Measurements from ENCODE around the gene ASCL2.

The ASCL2 gene

DNA sequence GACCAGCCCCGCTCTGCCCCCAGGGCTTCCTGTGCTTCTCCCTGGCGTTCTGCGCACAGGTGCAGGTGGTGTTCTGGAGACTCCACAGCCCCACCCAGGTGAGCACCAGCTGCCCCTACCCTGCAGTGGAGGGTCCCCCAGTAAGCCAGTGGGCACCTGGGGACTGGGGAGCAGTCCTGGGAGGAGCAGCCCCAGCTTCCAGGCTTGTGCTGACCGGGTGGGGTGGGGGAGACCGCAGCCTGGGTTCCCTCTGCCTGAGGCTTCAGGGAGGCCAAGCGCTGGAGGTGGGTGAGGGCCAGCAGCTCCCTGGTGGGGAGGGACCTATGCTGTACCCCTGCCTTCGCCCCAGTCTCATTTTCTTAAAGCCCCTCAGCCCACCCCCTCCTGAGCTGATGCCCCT lies 38.3 kb upstream of the ASCL2 start:
- no peak for DNase-seq

DNA sequence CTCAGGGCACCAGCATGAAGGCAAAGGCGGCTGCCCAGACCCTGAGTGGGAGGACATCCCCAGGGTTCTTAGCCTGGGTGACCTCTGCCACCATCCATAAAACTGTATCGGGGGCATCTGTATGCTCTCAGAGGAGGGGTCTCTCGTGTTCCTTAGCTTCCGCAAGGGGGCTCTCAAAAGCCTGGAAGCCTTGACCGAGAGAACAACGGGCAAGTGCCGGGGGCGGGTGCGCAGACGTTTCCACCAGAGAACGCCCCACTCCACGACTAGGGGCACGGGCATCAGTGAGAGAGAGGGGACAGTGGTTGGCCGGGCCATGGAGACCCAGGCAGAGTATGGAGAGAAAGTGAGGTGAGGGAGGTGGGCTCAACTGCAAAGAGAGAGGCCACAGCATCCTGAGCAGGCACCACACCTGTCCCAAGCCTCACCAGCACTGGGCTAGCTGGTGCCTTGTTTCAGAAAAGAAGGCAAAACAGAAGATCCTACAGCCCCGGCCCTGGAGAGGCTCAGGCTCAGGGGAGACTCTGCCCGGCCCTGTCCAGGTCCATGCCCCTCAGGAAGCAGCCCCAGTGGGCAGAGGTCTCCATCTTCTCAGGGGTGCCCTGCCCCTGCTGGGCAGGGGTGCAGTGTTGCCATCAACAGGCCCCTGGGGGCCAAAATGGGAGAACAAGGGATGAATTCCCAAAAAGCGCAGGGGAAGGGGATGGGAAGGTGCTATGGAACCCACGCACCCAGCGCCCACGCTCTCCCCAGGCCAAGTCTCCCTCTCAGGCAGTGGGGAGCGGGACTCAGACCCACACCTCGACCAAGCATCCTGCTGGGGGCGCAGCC lies 37.3 kb upstream of the ASCL2 start:
- no peak for DNase-seq

- no peak for DNase-seq
Observed at GRCh38 chr11:2306877-2307500, 36.6 kb upstream of the ASCL2 start.

DNA sequence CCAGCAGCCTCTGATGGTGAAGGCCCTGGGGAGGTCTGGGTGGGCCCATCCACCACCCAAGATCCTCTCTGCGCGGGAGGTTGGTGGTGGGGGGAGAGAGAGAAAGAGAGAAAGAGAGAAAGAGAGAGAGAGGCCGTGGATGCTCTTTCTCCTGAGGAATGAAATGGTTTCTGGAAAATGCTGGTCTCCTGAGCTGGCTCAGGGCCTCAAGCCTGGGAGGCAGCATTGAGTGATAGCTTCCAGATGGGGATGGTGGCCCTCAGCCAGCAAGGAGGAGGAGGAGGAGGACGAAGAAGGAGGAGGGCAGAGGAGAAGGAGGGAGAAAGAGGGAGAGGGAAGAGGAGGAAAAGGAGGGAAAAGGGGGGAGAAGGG lies 36.0 kb upstream of the ASCL2 start:
- DNase-seq: no peak

DNA sequence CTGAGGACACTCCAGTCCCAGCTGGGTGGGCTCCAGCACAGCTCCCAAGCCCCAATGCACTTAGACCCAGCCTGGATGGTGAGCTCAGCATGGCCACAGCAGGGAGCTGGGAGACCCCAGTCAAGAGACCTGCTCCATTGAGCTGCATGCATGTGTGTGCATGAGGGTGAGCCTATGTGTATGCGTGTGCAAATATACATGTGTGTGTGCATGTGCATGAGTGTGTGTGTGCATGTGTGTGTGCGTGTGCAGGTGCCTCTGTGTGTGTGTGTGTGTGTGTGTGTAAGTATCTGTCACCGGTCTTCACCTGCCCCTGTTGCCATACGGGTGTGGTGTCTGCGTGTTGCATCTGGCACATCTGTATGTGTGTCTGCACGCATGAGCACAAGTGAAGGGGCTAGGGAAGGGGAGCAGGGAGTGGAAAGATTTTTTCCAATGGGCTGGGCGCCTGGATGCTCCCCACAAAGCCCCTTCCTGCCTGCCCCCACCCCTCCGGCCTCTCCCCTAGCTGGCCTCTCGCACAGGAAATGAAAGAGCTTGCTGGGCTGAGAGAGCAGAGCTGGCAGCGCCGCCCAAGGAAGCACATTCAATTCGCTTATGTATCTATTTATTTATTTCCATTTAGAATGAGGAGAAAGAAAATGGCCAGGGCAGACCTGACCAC lies 35.5 kb upstream of the ASCL2 start:
- no peak for DNase-seq

DNA sequence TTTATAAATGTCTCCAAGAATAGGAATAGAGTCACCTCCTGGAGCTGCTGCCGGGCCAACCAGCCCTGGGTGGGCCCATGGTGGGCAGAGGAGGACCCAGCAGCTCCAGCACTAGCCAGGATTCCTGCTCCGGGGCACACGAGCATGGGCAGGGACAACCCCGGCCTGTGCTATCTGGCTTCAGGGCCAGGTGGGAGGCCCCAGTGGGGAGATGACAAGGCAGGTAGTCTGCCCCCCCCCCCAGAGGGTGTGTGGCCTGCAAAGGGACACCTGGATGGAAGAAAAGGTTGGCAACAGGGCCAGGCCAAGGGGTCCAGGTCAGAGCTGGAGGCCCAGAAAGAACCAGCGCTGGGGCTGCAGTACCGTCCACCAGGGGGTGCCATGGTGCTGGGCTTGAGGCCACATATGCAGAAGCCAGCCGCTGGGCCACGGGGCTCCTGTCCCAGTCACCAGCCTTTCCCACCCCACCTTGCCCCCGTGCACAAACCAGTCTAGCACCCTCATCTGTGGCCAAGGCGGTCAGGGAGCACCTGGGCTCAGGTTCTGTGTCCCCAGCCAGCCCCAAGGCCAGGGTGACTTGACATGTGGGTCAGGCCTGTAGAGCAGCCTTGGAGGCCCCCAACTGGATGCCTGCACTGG lies 34.9 kb upstream of the ASCL2 start:
- no peak for DNase-seq

GRCh38 chr11:2304506-2305139 lies 34.2 kb upstream of the ASCL2 start:
- no peak for DNase-seq

DNA sequence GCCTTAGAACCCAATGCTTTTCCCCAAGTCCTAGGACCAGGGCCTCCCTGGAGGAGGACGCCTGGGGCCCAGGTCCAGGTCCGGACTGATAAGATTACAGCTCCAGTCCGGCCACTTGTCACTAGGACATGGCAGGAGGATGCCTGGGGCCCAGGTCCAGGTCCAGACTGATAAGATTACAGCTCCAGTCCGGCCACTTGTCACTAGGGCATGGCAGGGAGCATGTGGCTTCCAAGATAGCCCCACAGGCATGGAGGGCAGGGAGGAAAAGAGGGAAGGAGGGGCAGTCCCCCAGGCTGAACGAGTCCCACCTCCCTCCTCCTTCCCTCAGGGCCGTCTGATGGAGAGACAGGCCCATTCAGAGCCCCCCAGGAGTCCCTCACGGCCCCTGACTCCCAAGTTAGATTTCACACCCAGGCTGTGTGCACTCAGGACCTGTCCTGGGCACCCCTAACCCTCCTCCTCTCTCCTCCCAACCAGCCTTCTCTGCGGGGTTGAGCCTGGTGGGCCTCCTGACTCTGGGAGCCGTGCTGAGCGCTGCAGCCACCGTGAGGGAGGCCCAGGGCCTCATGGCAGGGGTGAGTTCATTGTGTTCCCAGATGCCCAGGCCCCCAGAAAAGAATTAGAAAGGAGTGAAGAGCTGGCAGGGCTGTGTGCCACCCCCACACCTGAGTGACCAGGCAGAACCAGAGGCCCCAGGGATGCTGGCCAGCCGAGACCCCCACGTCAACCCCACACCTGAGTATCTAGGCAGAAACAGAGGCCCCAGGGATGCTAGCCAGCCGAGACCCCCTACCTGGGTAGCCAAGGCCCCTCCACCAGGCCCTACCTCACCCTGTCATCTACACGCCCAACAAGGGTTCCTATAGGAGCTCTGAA lies 33.5 kb upstream of the ASCL2 start:
- no peak for DNase-seq

- no peak for DNase-seq
Observed at GRCh38 chr11:2302896-2303626, 32.7 kb upstream of the ASCL2 start.

DNA sequence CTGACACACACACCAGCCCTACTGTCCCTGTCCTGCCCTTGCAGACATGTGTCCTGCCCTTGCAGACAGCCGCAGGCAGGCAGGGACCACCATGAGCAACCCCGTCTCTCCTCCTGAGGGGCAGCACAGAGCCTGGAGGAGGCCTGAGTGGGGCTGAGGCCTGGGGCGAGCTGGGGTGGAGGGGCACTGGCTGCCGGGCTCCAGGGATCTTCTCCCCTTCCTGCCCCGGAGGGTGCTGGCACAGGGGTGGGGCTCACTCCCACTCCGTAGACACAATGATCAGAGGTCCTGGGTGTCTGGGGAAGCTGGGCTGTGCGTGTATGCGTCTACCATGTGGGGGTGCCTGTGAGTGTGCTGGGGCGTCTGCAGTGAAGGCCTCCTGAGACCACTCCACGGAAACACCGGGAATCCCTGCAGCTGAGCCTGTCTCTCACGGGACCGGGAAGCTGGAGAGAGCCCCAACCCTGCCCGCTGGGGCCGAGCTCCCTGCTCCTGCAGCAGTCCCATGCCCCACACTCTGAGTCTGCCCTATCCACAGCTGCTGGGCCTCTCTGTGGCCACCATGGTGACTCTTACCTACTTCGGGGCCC lies 32.0 kb upstream of the ASCL2 start:
- no peak for DNase-seq

DNA sequence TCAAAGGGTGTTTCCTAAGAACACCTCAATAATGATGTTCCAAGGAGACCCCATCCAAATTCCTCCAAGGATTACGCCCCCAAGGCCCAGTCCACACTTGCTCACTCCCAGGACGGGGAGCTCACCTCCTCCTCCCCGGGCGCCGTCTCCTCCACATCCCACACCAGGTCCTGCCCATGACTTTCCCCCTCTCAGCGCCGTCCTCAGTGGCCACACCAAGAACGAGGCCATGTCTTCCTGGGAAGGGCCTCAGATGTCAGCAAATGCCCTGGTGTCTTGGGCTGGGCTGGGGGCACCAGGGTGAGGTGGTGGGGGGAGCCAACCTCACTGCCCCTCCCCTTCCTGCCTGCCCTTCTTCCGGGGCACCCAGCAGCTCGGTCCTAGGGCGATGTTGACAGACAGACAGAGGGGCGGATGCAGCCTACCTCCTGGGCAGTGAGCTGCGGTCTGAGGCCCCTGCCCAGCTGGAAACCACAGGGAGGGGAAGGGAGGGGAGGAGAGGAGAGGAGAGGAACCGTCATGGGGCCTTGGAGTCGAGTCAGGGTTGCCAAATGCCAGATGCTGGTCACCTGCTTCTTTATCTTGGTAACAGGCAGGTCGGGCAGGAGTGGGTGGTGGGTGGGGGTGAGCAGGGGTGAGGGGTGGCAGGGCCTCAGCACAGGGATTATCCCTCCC lies 31.4 kb upstream of the ASCL2 start, which contains the start of the genes C11orf21 and TSPAN32:
C11orf21 (minus strand) TSS at position 288 of the 675 bp plus-strand sequence; CDS start at position 178, 110 bp downstream.
TSPAN32 (plus strand) TSS at position 383 of the 675 bp plus-strand sequence; CDS start at position 520, 137 bp downstream.
- DNase-seq: no peak

DNA sequence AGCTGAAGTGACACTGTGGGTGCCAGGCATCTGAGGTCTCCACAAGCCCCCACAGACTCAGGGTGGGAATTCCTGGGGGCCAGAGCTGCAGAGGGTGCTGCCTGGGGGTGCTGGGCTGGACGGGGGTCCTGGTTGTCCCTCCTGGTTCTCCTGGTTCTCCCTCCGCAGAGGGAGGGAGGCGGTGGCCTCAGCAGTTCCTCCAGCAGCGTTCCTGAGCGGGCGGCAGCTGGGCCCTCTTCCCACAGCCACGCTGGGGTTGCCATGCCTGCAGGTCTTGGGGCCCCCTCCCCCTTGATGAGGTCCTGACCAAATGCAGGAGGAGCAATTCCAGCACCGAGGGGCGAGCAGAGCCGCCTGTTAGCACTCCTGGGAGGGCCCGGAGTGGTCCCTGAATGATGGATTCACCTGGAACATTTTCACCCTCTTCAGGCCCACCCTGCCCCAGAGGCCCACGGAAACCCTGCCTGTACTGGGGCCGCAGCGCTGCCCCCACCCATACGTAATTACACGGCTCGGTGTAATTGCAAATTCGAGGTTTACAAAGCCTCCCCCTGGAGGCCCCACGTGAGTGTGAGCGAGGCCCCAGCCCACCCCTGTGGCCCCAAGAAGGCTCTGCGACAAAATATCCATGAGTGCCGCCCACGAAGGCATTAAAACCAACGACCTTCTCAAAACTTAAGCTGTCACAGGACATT lies 30.7 kb upstream of the ASCL2 start:
- no peak for DNase-seq

DNA sequence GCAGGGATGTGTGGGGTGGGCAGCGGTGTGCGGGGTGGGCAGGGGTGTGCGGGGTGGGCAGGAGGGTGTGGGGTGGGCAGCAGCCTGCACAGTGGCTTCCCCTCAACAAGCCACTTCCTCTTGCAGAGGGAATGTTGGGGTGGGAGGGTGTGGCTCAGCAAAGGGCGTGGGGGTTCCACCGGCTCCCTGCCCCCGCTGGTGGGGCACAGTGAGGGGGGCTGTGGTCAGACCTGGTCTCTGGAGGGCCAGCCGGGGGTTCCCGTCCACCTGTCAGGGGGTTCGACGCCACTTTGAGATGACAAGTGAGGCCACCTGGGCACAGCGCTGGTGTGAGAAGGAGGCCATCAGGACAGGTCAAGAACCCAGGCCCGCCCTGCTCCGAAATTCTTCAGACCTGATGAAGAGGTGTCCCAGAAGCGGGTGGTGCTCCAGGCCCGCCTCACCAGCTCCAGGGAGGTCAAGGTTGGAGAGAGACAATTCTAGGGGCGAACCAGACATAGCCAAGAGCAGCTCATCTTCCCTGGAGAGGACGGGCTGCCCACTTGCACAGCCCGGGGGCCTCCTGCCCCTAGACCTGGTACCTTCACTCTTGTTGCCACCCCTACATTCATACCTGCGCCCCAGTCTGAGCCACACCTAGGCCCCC lies 30.0 kb upstream of the ASCL2 start:
- DNase-seq: no peak

DNA sequence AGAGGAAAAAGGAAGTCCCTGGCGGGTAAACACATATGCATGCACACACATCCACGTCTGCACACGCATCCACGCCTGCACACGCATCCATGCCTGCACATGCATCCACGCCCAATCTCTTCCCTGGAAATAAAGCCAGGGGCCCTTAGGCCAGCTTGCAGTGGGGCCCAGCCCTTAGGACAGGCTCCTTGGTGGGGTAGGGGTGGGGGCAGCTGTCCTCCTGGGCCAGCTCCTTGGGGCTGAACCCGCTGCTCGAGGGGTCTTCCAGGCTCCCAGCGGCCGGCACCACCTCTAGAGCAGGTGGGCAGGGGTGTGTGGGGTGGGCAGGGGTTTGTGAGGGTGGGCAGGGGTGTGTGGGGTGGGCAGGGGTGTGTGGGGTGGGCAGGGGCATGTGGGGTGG lies 29.4 kb upstream of the ASCL2 start:
- no peak for DNase-seq

- DNase-seq: no peak
Observed at GRCh38 chr11:2298795-2299761, 28.7 kb upstream of the ASCL2 start.

DNA sequence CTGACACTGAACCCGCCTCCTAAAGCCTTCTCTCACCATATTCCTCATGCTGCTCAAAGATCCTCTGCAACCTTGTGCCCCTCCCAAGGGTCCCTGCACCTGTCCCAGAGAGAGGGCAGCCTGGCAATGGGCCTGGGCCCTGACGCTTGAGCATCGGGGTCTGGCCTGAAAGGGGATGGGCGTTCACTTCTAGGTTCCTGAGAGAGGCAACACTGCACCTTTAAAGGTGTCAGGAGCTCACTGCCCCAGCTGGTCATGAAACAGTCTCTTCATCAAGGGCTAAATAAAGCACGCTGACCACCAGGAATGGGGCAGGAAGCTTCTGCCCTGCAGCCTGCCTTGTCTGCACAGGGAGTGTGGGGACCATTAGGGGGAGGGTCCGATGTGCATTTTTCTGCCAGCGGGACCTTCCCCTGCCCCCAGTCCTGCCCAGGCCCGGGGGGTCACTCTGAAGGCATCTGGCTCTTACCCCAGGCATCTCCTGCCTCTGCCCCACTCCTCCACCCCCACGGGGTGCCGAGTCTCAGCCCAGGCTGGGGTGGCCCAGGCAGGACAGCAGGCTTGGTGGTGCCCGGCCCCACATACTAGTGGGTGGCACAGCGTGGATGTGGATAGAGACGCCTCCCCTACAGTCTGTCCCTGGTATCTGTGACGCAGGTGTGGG lies 27.9 kb upstream of the ASCL2 start:
- DNase-seq: no peak

DNA sequence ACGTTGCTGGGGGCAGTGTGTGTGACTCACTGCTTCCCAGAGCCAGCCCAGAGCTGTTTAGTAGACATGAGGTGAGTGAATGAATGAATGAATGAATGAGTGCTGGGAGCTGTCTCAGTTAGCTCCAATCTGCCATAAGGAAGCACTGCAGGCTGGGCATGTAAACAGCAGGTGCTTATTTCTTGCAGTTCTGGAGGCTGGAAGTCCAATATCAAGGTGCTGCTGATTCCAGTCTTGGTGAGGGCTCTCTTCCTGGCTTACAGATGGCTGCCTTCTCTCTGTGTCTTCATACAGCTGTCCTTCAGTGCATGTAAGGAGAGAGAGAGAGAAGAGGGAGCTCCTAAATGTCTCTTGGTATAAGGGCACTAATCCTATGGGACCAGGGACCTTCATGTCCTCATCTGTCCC lies 27.2 kb upstream of the ASCL2 start:
- no peak for DNase-seq

Data from NCI-H187 (cell line).